Naive thymus-derived CD8-positive, alpha-beta T cell (primary cell): ENCODE data around the gene ZMYND11. TPM values are rescaled to one million over a fixed set of nuclear protein-coding genes. Genes with fewer than 3 reads are reported as not detected.
"Not testable (repeated sequence)": the region's sequence is repeated elsewhere in the genome, so short reads cannot be mapped to it uniquely, and the experiment has no call there.

Experiments used
- ATAC-seq, 2 donors: fragments of 150-1000 bp; cut with Tn5 transposase in 1 of 2; sonication (Bioruptor Pico), chemical (Tn5 transposase) in 1 of 2; 1 replicate in 1 of 2; 2 replicates in 1 of 2; pipeline ENCODE4 v1.10.0; 2021; ENCODE audit warnings: mild to moderate bottlenecking in 2 of 2, moderate library complexity in 2 of 2
- POLR2A ChIA-PET: fragments of 350-600 bp; sonication (Branson Sonifier 250); formaldehyde crosslinking; loops from one replicate; lab custom pipeline; 2021; ENCODE audit warnings: antibody characterized with exemption; lab: Charles Lee
- DNase-seq, 10 donors: peaks; one replicate each; pipeline versions ENCODE4 v3.0.0 to v3.0.0-alpha.2; 2020 to 2022
- H3K27ac Mint-ChIP-seq, 10 donors: one replicate each; pipeline ENCODE4 v1.8.0; 2020 to 2022; ENCODE audit warnings: mild to moderate bottlenecking in 10 of 10, mixed read lengths in 10 of 10, moderate library complexity in 4 of 10, inconsistent platforms in 1 of 10
- H3K27me3 Mint-ChIP-seq, 5 donors: one replicate each; pipeline ENCODE4 v1.8.0; 2021 to 2022; ENCODE audit warnings: mixed read lengths in 5 of 5
- H3K36me3 Mint-ChIP-seq, 3 donors: one replicate each; pipeline ENCODE4 v1.8.0; 2020 to 2022; ENCODE audit warnings: mixed read lengths in 3 of 3, mild to moderate bottlenecking in 2 of 3, inconsistent platforms in 1 of 3
- H3K4me1 Mint-ChIP-seq, 4 donors: one replicate each; pipeline ENCODE4 v1.8.0; 2021 to 2022; ENCODE audit warnings: mixed read lengths in 4 of 4
- H3K4me3 Mint-ChIP-seq, 10 donors: one replicate each; pipeline ENCODE4 v1.8.0; 2020 to 2022; ENCODE audit warnings: mild to moderate bottlenecking in 10 of 10, mixed read lengths in 10 of 10, moderate library complexity in 6 of 10, inconsistent platforms in 1 of 10
- H3K9me3 Mint-ChIP-seq, 9 donors: one replicate each; pipeline ENCODE4 v1.8.0; 2020 to 2022; ENCODE audit warnings: mixed read lengths in 9 of 9, mild to moderate bottlenecking in 3 of 9, inconsistent platforms in 1 of 9, moderate library complexity in 1 of 9
- polyA plus RNA-seq, 3 donors: library from polyadenylated mRNA; unstranded; fragments of 300-500 nt; fragmentation: Illumina TruSeq; gene quantifications; one replicate each; pipeline ENCODE4 v1.2.3, GENCODE V29; 2021
- total RNA-seq, 8 experiments: library from RNA in 2 of 8; stranded (reverse) in 2 of 8; gene quantifications; one replicate each; pipeline ENCODE4 v1.2.3 and lab custom pipeline; 2021 to 2026

The ZMYND11 gene
- total and polyA plus RNA-seq, 5 experiments from 2014 or later, result 29.8 to 71.1 (median 41.0) TPM

GRCh38 chr10:290026-290725 lies 154.9 kb downstream of the ZMYND11 start:
- Mint-ChIP-seq H3K4me3 (no peak overlapping the region), H3K9me3 (no peaks in the 10 kb centered on the region), H3K27me3 (no peaks in the 10 kb centered on the region), H3K27ac (no peak overlapping the region), H3K36me3 (peaks cover 0 to 30% (median 3%) of the 10 kb centered on the region in 3 donors), H3K4me1 (peaks cover 0 to 9% (median 3%) of the 10 kb centered on the region in 4 donors)
- no peak for DNase-seq
- ATAC-seq, result no peak
- POLR2A ChIA-PET, result no interaction called here

GRCh38 chr10:293636-294035 lies 158.4 kb downstream of the ZMYND11 start:
- peak overlapping the region in 2 of 10 donors; percentile 8 to 22 for H3K27ac Mint-ChIP-seq
- POLR2A ChIA-PET, result no interaction called here
- no peaks in the 10 kb centered on the region for H3K27me3 Mint-ChIP-seq
- H3K36me3 Mint-ChIP-seq, result peaks cover 0 to 14% (median 3%) of the 10 kb centered on the region in 3 donors
- no peak overlapping the region for H3K4me3 Mint-ChIP-seq
- no peak for DNase-seq
- H3K9me3 Mint-ChIP-seq, result no peaks in the 10 kb centered on the region
- H3K4me1 Mint-ChIP-seq, result peaks cover 0 to 9% (median 3%) of the 10 kb centered on the region in 4 donors
- ATAC-seq, result no peak

GRCh38 chr10:297567-297966 lies 162.3 kb downstream of the ZMYND11 start:
- H3K36me3 Mint-ChIP-seq, result peaks cover 0 to 10% (median 5%) of the 10 kb centered on the region in 3 donors
- POLR2A ChIA-PET, result no interaction called here
- ATAC-seq, result no peak
- no peaks in the 10 kb centered on the region for H3K27me3 Mint-ChIP-seq
- H3K9me3 Mint-ChIP-seq, result no peaks in the 10 kb centered on the region
- no peak for DNase-seq
- H3K4me1 Mint-ChIP-seq, result peaks cover 0 to 17% (median 3%) of the 10 kb centered on the region in 4 donors
- no peak overlapping the region for H3K4me3 Mint-ChIP-seq
- H3K27ac Mint-ChIP-seq, result peak overlapping the region in 1 of 10 donors; percentile 45

- H3K27me3 Mint-ChIP-seq, result no peaks in the 10 kb centered on the region
- H3K36me3 Mint-ChIP-seq, result peaks cover 0 to 10% (median 5%) of the 10 kb centered on the region in 3 donors
- no peak overlapping the region for H3K4me3 Mint-ChIP-seq
- H3K27ac Mint-ChIP-seq, result no peak overlapping the region
- DNase-seq, result no peak
- POLR2A ChIA-PET, result no interaction called here
- peaks cover 0 to 17% (median 2%) of the 10 kb centered on the region in 4 donors for H3K4me1 Mint-ChIP-seq
- no peaks in the 10 kb centered on the region for H3K9me3 Mint-ChIP-seq
- no peak for ATAC-seq
These were observed 162.8 kb downstream of the ZMYND11 start for GRCh38 chr10:298033-298432.

GRCh38 chr10:299512-299911 lies 164.3 kb downstream of the ZMYND11 start:
- DNase-seq (no peak), ATAC-seq (no peak)
- H3K9me3 Mint-ChIP-seq, result peaks cover 0 to 1% (median 0%) of the 10 kb centered on the region in 9 donors
- peaks cover 0 to 8% (median 5%) of the 10 kb centered on the region in 3 donors for H3K36me3 Mint-ChIP-seq
- POLR2A ChIA-PET, result no interaction called here
- peaks cover 0 to 10% (median 1%) of the 10 kb centered on the region in 4 donors for H3K4me1 Mint-ChIP-seq
- H3K27ac Mint-ChIP-seq, result peak overlapping the region in 1 of 10 donors; percentile 49
- H3K4me3 Mint-ChIP-seq, result peak overlapping the region in 1 of 10 donors; percentile 62
- no peaks in the 10 kb centered on the region for H3K27me3 Mint-ChIP-seq

- Mint-ChIP-seq H3K4me1 (peaks cover 0 to 8% (median 2%) of the 10 kb centered on the region in 4 donors), H3K36me3 (peaks cover 0 to 8% (median 5%) of the 10 kb centered on the region in 3 donors), H3K9me3 (peaks cover 0 to 1% (median 0%) of the 10 kb centered on the region in 9 donors), H3K4me3 (peak overlapping the region in 1 of 10 donors; percentile 62), H3K27me3 (no peaks in the 10 kb centered on the region), H3K27ac (peak overlapping the region in 2 of 10 donors; percentile 8 to 49)
- POLR2A ChIA-PET, result no interaction called here
- ATAC-seq, result no peak
- no peak for DNase-seq
These were observed 164.7 kb downstream of the ZMYND11 start for GRCh38 chr10:299969-300368.

- H3K9me3 Mint-ChIP-seq, H3K27me3 Mint-ChIP-seq, ATAC-seq, H3K4me3 Mint-ChIP-seq, H3K36me3 Mint-ChIP-seq, H3K27ac Mint-ChIP-seq, DNase-seq, POLR2A ChIA-PET: not testable (repeated sequence)
- H3K4me1 Mint-ChIP-seq, result peaks cover 0 to 13% (median 3%) of the 10 kb centered on the region in 4 donors
These were observed 165.3 kb downstream of the ZMYND11 start for GRCh38 chr10:300580-300979.

GRCh38 chr10:301536-301935 lies 166.3 kb downstream of the ZMYND11 start:
- H3K4me3 Mint-ChIP-seq, result no peak overlapping the region

More at GRCh38 chr10:301536-301935, 166.3 kb downstream of the ZMYND11 start:
- Mint-ChIP-seq H3K27me3 (no peaks in the 10 kb centered on the region), H3K36me3 (peaks cover 0 to 8% (median 5%) of the 10 kb centered on the region in 3 donors), H3K27ac (peak overlapping the region in 1 of 10 donors; percentile 42), H3K9me3 (peaks cover 0 to 1% (median 0%) of the 10 kb centered on the region in 9 donors), H3K4me1 (peaks cover 0 to 20% (median 3%) of the 10 kb centered on the region in 4 donors)
- ATAC-seq (no peak), DNase-seq (no peak)
- POLR2A ChIA-PET, result no interaction called here

Other genes starting within 250 kb of the ZMYND11 start
- not detected for gene TUBB8, start 86.2 kb upstream of the ZMYND11 start, total RNA-seq
- gene TUBB8, start 86.2 kb upstream of the ZMYND11 start, polyA plus RNA-seq, result not detected